Smooth muscle cell (in vitro differentiated cells): Measurements from ENCODE around the gene SLC32A1. TPM values are rescaled to one million over a fixed set of nuclear protein-coding genes. Genes with fewer than 3 reads are reported as not detected.

ENCODE experiments used
- DNase-seq: peaks from one replicate; lab custom pipeline; 2025; ENCODE audit not compliant: unreplicated experiment; lab: John Stamatoyannopoulos, UW
- H2AFZ ChIP-seq: fragments of 200-600 bp; sonication (generic); 2 replicates; pipeline ENCODE4 v1.6.0; 2016; ENCODE audit warnings: antibody characterized with exemption, low read depth, mild to moderate bottlenecking
- H3F3A ChIP-seq: fragments of 200-600 bp; sonication (generic); 2 replicates; pipeline ENCODE4 v1.6.0; 2017; ENCODE audit warnings: antibody characterized with exemption, low read depth
- H3K27ac ChIP-seq: fragments of 200-600 bp; sonication (generic); 2 replicates; pipeline ENCODE4 v1.5.1; 2016; ENCODE audit warnings: low read depth, mild to moderate bottlenecking
- H3K27me3 ChIP-seq: fragments of 200-600 bp; sonication (generic); 2 replicates; pipeline ENCODE4 v1.6.1; 2016; ENCODE audit warnings: low read depth, mild to moderate bottlenecking
- H3K36me3 ChIP-seq: fragments of 200-600 bp; sonication (generic); 2 replicates; pipeline ENCODE4 v1.5.1; 2016; ENCODE audit warnings: low read depth
- H3K4me1 ChIP-seq: fragments of 200-600 bp; sonication (generic); 2 replicates; pipeline ENCODE4 v1.5.1; 2016; ENCODE audit warnings: low read depth
- H3K4me2 ChIP-seq: fragments of 200-600 bp; sonication (generic); 2 replicates; pipeline ENCODE4 v1.6.0; 2016; ENCODE audit warnings: mild to moderate bottlenecking
- H3K4me3 ChIP-seq: fragments of 200-600 bp; sonication (generic); 2 replicates; pipeline ENCODE4 v1.5.1; 2016; ENCODE audit warnings: mild to moderate bottlenecking
- H3K79me2 ChIP-seq: fragments of 200-600 bp; sonication (generic); 2 replicates; pipeline ENCODE4 v1.6.0; 2016; ENCODE audit warnings: low read depth, mild to moderate bottlenecking
- H3K9ac ChIP-seq: fragments of 200-600 bp; sonication (generic); 2 replicates; pipeline ENCODE4 v1.6.0; 2016; ENCODE audit warnings: low read depth
- H3K9me3 ChIP-seq: fragments of 200-600 bp; sonication (generic); replicated peaks from 2 replicates; pipeline ENCODE4 v1.5.1; 2016; ENCODE audit warnings: low read depth
- H4K20me1 ChIP-seq: fragments of 200-600 bp; sonication (generic); 2 replicates; pipeline ENCODE4 v1.6.0; 2016; ENCODE audit warnings: low read depth
- WGBS: methylation state at CpG from one replicate; pipeline ENCODE4 v1.1.7; 2016; ENCODE audit warnings: low lambda C conversion rate; 5-methylcytosine and 5-hydroxymethylcytosine counted together
- polyA plus RNA-seq: library from polyadenylated mRNA; unstranded; fragments of >200 nt; fragmentation: Nextera tagmentation; extraction: Ambion mirVana; gene quantifications from 2 replicates; pipeline ENCODE4 v1.2.1, GENCODE V29; 2016
- total RNA-seq: library from RNA; depleted of rRNA; stranded (reverse); fragments of >200 nt; gene quantifications from 2 replicates; pipeline ENCODE4 v1.2.3, GENCODE V29; 2014
- TF ChIP-seq, protein P1 (sequence below): fragments of 200-600 bp; sonication (generic); IDR thresholded peaks from 2 replicates; pipeline ENCODE4 v1.5.1; 2017; ENCODE audit warnings: borderline replicate concordance, mild to moderate bottlenecking, antibody characterized with exemption; ENCODE audit not compliant: insufficient read depth, poor library complexity, severe bottlenecking

The SLC32A1 gene
- total and polyA plus RNA-seq, 2 experiments from 2014 or later = not detected

DNA sequence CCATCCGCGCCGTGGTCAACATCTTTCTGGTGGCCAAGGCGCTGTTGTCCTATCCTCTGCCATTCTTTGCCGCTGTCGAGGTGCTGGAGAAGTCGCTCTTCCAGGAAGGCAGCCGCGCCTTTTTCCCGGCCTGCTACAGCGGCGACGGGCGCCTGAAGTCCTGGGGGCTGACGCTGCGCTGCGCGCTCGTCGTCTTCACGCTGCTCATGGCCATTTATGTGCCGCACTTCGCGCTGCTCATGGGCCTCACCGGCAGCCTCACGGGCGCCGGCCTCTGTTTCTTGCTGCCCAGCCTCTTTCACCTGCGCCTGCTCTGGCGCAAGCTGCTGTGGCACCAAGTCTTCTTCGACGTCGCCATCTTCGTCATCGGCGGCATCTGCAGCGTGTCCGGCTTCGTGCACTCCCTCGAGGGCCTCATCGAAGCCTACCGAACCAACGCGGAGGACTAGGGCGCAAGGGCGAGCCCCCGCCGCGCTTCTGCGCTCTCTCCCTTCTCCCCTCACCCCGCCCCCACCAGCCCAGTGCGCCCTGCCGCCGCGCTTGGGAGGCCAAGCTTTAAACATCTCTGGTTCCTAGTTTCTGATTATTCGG is 4.0 kb downstream of the SLC32A1 start:
- Histone ChIP-seq H3K9me3 (no peaks in the 10 kb centered on the region), H3K79me2 (no peaks in the 10 kb centered on the region), H3K4me1 (peaks cover 12% of the 10 kb centered on the region), H2AFZ (no peak overlapping the region), H3K9ac (no peak overlapping the region), H3K27ac (no peak overlapping the region), H3K36me3 (no peaks in the 10 kb centered on the region), H3K4me3 (no peak overlapping the region), H3K4me2 (no peak overlapping the region), H4K20me1 (no peaks in the 10 kb centered on the region), H3F3A (no peaks in the 10 kb centered on the region), H3K27me3 (peaks cover 100% of the 10 kb centered on the region)
- 4% methylated on average over 52 of the region's 56 CpGs for WGBS
- no peak for DNase-seq
- TF ChIP-seq, protein P1, sequence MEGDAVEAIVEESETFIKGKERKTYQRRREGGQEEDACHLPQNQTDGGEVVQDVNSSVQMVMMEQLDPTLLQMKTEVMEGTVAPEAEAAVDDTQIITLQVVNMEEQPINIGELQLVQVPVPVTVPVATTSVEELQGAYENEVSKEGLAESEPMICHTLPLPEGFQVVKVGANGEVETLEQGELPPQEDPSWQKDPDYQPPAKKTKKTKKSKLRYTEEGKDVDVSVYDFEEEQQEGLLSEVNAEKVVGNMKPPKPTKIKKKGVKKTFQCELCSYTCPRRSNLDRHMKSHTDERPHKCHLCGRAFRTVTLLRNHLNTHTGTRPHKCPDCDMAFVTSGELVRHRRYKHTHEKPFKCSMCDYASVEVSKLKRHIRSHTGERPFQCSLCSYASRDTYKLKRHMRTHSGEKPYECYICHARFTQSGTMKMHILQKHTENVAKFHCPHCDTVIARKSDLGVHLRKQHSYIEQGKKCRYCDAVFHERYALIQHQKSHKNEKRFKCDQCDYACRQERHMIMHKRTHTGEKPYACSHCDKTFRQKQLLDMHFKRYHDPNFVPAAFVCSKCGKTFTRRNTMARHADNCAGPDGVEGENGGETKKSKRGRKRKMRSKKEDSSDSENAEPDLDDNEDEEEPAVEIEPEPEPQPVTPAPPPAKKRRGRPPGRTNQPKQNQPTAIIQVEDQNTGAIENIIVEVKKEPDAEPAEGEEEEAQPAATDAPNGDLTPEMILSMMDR = no peak

DNA sequence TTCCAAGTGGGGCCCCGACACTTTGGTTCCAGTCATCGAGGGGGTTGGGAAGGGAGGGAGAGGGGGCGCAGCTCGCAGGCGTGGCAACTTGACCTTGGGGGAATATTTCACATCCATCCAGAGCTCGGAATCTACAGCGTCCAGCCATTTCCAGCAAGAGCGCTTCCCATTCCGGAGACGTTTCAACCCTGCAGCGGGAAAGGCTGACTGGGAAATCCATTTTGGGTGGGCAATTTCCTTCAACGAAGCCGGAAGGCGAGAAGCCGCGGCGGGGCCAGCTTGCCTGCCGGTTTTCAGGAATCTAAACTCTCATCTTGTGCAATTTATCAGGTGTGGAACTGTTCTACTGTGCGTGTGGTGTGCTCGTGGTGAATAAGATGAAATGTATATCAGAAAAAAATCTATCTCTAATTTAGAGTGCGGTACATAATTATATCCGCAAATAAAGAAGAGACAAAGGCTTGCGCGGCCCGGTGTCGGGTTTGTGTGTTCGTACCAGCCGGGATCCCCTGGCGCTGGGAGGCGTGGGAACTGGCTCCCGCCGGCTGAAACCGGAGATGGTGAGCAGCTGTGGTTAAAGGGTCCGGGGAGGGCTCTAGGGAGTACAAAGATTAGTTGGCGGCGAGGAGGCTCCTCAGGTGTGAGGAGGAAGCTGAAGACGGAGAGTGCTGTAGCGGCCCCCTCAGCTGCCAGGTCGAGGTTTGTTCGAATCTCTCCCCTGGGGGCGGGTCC is 4.8 kb downstream of the SLC32A1 start:
- peaks cover 6% of the 10 kb centered on the region for H3K4me1 ChIP-seq
- no peaks in the 10 kb centered on the region for H4K20me1 ChIP-seq
- TF ChIP-seq, protein P1 = no peak
- no peak overlapping the region for H3K27ac ChIP-seq
- H3K27me3 ChIP-seq = peaks cover 100% of the 10 kb centered on the region
- H3K36me3 ChIP-seq = no peaks in the 10 kb centered on the region
- DNase-seq = no peak
- 3% methylated on average over 41 of the region's 41 CpGs for WGBS
- H3K4me3 ChIP-seq = no peak overlapping the region
- no peaks in the 10 kb centered on the region for H3K79me2 ChIP-seq
- H3K9ac ChIP-seq = no peak overlapping the region
- H3F3A ChIP-seq = no peaks in the 10 kb centered on the region
- H3K4me2 ChIP-seq = no peak overlapping the region
- no peak overlapping the region for H2AFZ ChIP-seq
- no peaks in the 10 kb centered on the region for H3K9me3 ChIP-seq

DNA sequence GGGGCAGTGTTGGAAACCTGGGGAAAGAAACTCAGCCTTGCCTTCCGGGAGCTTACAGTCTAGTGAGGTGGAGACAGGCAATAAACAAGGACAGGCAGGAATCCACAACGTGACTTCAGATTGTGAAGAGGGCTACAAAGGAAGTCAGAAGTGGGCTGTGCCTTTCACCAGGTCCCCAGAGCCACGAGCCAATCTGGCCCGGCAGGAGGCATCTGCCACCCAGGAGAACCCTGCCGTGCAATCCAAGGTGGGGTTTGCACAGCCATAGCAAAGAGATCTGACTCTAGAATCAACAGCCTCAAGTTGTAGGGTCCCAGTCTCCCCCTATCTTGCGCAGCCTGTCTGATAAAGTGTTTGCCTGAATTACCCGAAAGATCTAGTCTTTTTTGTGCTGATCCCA is 5.5 kb downstream of the SLC32A1 start:
- H4K20me1 ChIP-seq = no peaks in the 10 kb centered on the region
- H3K4me2 ChIP-seq = no peak overlapping the region
- no peak overlapping the region for H2AFZ ChIP-seq
- H3K27ac ChIP-seq = no peak overlapping the region
- H3K79me2 ChIP-seq = no peaks in the 10 kb centered on the region
- H3K9me3 ChIP-seq = no peaks in the 10 kb centered on the region
- DNase-seq = no peak
- 19% methylated on average over 7 of the region's 7 CpGs for WGBS
- H3K36me3 ChIP-seq = no peaks in the 10 kb centered on the region
- H3K4me1 ChIP-seq = peaks cover 6% of the 10 kb centered on the region
- TF ChIP-seq, protein P1 = no peak
- no peak overlapping the region for H3K4me3 ChIP-seq
- H3K9ac ChIP-seq = no peak overlapping the region
- peaks cover 100% of the 10 kb centered on the region for H3K27me3 ChIP-seq
- no peaks in the 10 kb centered on the region for H3F3A ChIP-seq
